ENCODE measurements around the gene MYDGF.
"Not testable (repeated sequence)": the region's sequence is repeated elsewhere in the genome, so short reads cannot be mapped to it uniquely, and the experiment has no call there.

Gene MYDGF

DNA sequence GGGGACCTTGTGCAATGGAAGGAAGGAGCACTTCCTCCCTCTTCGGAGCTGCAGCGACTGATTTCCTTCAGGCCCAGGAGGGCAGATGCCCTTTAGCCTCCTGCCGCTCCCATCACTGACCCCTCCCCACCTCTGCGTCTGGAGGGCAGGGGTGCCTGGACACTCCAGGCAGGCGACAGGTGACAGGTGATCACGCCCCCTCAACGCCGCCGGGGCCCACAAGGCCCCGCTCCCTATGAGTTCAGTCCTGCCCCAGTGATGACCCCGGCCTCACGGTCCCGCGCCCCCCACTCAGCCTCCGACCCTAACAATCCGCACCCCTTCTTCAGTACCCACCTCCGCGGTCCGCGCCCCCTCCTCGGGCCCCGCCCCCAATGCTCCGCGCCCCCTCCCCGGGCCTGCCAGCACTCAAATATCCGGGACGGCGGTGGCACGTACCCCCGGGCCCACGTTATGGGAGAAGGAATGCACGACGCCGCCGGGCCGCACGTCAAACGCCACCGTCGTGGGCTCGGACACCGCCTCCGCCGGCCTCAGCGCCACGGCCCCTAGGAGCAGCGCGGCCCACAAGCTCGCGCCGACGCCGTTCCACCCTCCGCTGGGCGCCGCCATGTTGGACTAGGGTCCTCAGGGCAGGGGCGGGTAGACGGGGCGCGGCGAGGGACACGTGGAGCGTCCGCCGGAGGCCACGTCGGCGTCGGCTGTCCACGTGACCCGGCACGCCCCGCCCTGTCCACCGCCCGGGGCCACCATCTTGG, at the start of gene MYDGF:
Gene MYDGF, minus strand, starts transcription at position 620 of the 758 bp plus-strand sequence. Its CDS starts 8 bp downstream, at position 612.
- peak; percentile 93 for DNase-seq

DNA sequence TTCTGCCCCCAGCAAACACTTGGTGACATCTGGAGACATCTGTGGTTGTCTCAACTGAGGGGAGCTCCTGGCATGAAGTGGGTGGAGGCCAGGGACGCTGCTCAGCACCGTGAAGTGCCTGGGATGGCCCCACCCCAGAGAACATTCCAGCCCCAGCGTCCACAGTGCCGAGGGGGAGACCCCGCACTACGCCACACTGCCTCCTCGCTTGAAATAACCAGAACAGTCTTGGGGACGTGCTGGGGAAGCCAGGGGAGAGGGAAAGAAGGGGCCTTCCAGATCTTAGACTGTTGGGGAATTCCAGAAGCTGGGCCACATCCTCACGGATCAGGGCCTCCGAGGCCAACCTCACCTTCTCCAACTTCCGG, 49.3 kb upstream of the MYDGF start:
- DNase-seq: no peak

DNA sequence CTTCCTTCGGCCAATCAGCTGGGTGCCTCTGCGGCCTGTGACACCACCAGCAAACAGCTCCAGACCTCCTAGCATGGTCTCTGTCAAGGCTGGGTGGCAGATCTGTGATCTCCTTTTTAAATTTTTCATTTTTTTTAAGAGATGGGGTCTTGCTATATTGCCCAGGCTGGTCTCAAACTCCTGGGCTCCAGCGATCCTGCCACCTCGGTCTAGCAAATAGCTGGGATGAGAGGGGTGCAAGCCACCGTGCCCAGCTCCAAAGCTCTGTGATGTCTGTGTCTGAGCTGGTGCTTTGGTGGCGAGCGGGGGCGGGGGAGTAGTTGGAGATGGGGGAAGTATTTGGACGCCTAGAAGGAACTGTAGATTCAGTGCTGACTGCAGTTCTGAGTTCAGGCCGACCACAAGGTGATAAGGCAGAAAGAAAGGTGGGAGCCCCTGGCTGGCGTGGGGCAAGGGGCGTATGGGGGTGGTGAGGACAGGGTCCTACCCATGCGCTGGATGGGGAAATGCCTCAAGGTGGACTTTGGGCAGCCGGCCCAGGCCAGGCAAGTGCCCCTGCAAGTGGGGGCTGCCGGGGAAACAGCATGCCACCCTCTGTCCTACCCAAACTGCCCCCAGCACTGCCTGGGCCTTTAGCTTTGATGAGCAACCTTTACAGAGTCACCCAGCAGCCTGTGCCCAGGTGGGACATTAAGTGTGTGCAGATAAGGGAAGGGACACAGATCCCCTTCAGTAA, 48.0 kb upstream of the MYDGF start:
- DNase-seq: no peak

DNA sequence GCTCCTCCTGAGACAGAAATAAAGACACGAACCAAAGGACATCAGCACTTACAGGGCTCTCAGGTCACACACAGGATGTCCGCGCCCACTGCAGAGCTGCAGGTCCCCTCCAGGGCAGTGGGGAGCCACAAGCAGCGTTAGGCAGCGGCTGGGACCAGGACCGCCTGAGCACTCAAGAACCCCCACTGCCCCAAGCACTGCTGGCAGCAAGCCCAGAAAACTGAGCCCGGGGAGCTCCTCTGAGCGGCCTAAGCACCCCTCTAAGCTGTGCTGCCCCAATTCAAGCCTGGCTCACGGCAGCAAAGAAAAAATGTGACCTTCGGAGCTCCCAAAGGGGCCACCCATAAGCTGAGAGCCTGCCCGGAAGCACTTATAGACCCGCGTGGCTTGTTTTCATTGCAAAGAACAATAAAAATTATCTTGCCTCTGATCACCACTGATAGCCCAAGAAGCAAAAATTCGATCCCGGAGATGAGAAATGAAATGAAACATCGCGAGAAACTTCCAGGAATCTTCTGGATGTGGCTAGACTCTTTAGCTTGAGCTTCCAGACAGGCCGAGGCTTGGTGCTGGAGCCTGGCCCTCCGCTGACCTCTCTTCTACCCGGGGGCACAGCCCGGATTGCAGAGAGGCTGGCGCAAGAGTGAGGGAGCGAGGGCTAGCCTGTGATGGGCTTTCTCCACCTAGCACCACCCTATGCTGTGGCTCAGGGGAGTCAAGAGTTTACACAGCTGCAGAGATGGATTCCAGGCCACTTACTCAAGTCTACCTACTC, 47.2 kb upstream of the MYDGF start:
- DNase-seq: no peak

DNA sequence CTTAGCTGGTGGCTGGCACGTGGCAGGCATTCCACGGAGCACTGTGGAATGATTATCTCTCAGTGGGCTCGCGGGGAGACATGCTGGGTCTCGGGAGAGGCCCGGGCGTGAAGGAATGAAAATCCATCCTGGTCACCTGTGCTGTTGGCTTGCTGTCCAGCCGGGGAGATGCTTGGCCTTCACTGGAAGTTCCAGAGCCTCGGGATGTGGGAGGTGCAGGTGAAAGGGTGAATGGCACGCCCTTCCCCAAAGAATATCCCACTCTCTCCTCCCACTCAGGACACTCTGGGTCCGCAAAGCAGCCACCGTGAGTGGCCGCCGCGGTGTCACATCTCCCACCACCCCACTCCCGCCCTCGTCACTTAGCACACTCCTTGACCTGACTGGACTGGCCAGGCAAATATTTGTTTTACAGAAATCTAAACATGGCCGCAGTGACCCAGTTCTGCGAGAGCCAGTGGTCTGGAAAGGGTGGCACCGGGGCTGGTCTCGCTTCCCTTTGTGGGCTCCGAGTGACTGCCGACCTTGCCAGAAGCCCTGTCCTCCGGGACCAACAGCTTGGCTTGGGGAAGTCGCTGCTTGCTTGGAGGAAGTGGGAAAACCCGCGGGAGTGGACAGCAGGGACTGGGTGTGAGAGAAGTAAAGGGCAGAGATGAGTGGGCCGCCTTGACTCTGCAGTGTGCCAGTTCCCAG, 45.5 kb upstream of the MYDGF start:
- no peak for DNase-seq

DNA sequence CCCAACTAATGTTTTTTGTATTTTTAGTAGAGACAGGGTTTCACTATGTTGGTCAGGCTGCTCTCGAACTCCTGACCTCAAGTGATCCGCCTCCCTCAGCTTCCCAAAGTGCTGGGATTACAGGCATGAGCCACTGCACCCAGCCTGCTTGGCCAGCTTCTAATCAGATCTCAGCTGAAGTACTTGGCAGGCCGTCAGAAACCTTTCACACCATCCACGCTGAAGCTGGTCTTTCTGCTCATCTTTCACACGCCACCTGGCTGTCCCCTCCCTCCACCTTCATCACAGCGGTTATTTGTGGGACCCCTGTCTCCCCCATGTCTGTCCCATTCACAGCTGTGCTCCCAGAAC, 45.0 kb upstream of the MYDGF start:
- DNase-seq: not testable (repeated sequence)

DNA sequence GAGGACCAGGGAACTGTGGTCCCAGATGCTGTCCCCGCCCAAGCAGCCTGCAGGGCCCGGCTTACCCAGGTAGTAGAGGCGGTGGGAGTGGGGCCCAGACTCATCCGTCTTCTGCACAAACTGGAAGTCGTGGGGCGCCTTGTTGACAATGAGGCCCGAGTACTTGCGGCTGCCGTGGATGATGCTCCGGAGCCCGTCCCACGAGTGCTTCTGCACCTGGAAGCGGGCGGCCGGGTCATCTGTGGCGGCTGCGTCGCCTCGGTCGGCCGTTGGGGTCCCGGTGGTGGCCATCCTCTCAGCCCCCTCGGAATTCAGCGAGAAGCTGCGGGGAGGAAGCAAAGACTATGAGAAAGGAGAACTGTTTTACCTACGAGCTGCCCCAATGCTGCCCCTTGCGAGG, 43.9 kb upstream of the MYDGF start:
- no peak for DNase-seq

DNA sequence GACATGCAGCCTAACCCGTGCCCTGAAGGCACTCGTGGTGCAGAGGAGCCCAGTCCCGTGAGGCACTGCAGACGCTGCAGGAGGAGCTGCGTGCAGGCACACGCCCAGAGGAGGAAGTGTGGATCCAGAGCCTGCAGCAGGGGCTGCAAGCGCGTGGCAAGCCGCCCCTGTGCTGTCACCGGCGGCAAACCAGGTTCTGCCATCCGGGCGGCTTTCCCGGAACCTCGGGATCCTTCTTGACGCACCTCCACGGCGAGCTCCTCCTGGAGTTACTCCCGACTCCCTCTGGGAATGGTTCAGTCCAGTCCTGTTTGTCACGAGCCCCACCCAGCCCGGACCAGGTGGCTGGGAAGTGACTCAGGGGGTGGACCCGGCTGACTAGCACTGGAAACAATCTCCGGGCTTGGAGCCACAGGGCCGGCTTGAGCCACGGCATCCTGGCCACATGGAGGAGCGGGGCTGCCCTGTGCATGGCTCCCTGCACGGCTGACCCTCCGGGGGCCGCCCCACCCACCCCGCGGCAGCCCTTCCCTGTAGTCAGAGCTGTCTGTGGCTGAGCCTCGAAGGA, 43.3 kb upstream of the MYDGF start:
- DNase-seq: no peak

DNA sequence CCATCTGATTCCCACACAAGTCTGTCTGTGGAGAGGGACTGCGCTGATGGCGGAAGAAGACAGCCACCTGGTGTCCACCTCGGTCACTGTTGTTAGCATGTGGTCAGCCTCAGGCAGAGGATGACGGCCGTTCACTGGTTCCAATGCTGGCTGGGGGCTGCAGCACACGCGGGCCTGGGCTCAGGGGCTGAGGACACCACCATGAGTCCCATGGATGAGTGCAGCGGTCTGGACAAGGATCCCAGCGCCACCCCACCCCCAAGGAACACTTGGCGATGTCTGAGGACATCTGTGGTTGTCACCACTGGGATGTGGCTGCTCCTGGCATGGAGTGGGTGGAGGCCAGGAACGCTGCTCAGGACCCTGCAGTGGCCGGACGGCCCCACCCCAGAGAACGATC, 42.6 kb upstream of the MYDGF start:
- no peak for DNase-seq

DNA sequence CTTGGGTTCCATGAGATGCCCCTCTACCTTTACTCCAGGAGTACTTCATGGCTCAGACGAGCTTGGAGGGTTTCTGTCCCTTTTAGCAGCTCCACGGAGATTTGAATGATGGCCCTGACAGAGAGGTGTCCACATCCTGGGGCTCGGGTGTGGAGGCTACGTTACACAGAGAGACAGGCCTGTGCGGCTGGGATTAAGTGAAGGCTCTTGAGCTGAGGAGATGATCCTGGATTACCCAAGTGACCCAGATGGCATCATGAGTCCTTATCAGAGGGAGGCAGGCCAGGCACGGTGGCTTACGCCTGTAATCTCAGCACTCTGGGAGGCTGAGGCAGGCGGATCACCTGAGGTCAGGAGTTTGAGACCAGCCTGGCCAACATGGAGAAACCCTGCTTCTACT, 41.1 kb upstream of the MYDGF start:
- DNase-seq: no peak

DNA sequence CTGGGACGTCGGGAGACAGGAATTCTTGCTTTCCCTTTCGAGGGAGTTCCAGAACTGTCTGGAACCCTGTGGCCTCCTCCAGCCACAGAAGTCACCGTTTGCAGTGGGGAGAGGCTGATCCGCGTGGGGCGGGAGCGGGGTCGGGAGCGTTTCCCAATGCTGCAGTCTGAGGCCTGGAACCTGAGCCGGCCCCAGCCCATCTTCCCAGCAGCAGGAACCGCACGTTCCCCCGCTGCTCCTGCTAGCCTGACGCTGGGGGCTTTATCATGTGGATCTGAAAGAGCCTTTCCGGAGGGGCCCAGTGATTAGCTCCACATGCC, 40.1 kb upstream of the MYDGF start:
- no peak for DNase-seq

DNA sequence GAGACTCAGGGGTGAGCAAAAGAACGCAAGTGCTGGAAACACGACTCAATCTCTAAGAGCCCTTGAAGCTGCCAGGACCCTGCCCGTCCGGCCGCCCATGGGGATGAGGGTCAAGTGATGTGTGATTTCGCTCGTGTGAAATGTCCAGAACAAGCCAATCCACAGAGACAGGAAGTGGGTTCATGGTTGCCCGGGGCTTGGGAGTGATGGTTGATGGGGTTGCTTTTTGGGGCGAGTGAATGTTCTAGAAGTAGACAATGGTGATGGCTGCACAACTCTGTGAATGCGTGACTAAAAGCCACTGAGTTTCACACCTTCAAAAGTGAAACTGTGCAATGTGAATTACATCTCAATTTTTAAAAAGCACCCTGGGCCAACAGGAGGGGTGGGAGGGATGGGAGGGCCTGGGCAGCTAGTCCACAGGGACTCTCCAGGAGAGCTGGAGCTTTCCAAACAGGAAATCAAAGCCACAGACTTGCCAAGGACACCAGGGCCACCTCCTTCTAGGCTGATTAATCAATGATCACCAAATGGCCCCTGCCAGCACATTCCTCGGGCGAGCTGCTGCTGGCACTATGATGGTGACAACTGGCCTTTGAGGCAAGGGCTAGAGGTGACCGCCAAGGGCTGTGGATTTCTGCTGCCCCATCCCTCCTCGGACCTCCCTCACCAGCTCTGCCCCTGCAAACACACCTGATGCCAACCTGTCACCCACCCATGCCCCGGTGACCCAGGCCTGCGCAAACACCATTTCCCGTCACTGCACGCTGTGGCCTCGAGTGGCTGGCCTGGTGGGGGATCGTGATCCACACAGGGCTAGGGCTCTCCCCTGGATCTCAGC, 39.5 kb upstream of the MYDGF start:
- peak; percentile 30 for DNase-seq

DNA sequence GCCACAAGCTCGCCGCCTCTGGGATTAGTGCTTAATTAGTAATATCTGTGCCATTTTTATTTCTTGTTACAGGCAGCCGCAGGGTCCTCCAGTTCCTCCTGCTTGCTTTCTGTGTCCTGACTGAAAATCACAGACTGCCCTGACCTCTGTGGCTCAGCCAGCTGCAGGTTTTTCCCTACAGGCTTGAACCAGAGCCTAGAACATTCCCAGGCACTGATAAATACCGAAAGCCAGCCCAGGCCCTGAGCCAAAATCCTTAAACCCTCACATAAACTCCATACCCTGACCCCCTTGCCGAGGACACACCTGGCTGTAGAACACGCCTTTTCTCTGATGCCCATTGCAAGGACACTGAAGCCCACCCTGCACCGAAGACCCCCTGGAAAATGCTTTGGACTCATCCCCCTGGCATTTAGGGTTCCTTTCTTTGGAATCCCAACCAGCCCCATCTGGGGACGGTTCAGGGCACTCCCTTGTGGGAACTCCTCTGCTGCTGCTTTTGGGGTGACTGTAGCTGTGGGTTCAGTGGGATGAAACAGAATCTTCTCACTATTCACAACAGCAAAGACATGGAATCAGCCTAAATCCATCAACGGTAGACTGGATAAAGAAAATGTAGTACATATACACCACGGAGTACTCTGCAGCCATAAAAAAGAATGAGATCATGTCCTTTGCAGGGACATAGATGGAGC, 38.0 kb upstream of the MYDGF start:
- DNase-seq: no peak

DNA sequence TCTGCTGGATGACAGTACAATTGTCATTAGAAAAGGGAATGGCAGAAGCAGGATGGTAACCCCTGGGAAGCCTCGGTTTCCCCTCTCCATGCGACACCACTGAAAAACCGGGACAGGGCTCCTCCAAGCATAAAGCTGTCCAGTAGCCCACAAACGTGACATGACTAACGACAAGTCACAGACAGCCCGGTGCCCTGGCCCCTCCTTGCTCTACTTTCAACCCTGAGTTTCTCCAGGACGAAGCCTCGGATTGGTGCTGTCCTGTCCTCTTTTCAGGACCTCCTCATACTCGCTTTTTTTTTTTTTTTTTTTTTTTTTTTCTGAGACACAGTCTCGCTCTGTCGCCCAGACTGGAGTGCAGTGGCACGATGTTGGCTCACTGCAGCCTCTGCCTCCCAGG, 37.2 kb upstream of the MYDGF start:
- no peak for DNase-seq

DNA sequence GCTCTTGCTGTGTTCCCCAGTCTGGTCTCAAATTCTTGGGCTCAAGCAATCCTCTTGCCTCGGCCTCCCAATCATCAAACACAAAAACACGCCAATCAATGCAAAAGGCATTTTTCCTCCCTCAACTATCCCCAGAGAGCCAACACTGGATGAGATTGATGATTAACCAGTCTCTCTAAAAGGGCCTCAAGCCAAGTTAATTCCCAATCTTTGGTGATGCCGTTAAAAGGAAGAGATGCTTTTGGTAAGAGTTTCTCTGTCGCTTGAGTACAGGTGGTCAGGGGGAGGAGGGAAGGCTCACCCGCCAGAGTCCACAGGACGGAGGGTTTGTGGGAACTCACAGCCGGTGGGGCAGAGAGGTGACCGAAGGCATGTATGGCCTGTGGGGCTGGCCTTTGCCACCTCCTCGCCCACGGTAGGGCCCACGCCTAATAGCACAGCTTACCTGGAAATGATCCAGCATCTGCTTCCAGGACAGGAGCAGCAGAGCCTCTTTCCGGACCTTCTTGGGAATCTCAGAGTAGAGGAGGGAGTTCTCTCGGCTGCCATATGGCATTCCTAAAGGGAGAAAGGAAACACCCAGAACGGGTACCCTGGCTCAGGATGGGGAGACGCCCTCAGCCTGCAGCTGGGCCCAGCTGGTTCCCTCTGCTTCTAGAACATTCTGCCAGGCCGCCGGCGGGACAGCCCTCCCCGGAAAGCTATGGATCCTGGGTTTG, 35.4 kb upstream of the MYDGF start:
- DNase-seq: no peak

DNA sequence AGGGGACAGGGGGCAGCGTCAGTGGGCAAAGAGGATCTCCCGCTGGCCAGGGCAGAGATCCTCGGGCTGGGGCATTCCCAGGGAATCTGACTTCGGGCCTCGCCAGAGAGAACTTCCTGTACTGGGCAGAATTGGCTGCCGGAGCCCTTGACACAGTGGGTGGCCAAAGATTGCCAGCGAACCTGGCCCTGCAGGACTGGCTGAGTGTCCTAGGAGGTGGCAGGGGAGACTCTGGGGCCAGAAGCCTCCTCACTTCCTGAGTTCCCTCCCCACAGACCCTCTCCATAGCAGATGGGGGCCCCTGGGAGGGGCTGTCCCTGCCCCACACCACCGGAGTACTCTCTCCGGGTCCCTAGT, 34.2 kb upstream of the MYDGF start:
- DNase-seq: no peak

DNA sequence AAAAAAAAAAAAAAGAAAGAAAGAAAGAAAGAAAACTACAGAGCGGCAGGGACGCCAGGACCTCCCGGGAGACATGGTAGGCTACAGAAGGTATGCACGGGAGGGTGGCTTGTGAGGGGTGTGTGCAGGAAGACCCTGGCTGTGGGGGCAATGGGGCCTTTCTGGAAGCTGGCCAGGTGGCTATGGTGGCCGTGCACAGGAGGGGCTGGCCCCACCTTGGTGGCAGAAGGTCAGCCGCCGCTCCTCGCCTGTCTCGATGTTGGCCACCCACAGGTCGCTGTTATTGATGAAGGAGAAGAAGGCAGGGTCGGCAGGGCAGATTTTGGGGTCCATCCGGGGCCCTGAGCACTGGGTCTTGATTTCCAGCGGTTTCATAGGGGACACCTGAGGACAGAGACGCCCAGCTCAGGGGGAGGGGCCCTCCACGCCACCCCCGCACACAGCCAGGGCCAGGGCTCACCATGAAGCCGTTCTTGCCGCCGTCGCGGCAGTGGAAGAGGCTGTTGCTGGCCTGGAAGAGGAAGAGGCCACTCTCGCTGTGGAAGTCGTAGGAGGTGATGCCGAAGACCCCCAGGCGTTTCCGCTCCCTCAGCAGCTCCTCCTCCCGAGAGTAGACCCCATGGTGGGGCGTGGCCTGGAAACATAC, 33.7 kb upstream of the MYDGF start:
- no peak for DNase-seq

DNA sequence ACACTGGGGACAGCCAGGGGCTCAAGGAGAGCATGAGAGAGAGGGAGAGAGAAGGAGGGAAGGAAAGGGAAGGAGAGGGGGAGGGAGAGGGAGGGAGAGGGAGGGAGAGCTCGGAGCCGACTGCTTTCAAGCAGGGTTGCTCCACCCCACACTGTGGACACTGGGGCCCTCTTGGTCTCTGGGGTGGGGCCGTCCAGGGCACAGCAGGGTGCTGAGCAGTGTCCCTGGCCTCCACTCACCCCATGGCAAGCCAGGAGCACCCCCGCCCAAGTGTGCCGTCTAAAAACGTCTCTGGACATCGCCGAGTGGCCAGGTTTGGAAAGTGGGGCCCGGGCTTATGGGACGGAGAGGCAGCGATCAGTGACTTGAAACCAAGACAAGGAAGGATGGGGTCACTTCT, 32.6 kb upstream of the MYDGF start:
- no peak for DNase-seq

DNA sequence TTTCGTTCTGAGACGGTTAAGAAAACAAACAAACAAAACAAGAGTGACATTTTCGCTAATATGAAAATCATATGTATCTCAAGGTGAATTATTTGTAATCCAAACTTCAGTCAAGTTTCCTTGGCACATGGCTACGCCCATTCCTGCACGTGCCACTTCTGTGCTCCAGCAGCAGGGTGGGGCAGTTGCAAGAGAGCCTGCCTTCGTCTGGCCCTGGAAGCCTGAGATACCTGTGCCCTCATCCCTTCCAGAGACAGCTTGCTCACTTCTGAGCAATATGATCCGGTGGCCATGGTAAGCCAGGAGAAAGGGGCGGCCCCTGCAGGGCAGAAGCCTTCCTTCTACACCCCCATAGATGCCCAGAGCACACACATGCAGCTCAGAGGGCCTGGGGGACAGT, 31.4 kb upstream of the MYDGF start:
- no peak for DNase-seq

DNA sequence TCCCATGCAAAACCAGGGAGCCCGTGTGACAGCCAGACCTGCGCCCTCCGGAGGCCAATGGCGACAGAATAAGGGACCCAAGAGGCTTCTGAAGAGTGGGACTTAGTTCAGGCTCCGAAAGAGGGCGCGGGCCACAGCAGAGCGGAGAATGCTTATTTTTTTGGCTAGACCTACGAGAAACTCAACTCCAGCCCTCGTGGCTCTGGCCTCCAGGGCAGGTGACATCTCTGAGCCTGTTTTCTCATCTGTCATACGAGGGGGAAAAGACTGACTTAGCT, 30.5 kb upstream of the MYDGF start:
- no peak for DNase-seq

Measured in CD4-positive, alpha-beta T cell treated with Interleukin-21 for 1 hour (primary cell).